ENCODE data around the gene DOK3. TPM values are rescaled to one million over a fixed set of nuclear protein-coding genes. Genes with fewer than 3 reads are reported as not detected.

Gene DOK3
- total and polyA plus RNA-seq, 2 donors (not counting 3 experiments of a cell fraction or from before 2014, with no cell fraction given), result 4.8 to 5.3 TPM

- H3K36me3 ChIP-seq (ENCODE audit: control insufficient read depth in 2 of 2, extremely low read depth in 1 of 2, insufficient read depth in 2 of 2, low read length in 2 of 2), result peaks cover 6 to 28% of the 10 kb centered on the region in 2 experiments
- H3K27ac ChIP-seq (ENCODE audit: insufficient read depth, low read depth, low read length), result no peak overlapping the region
- no peaks in the 10 kb centered on the region for H4K20me1 ChIP-seq (replicated peaks; ENCODE audit: control insufficient read depth, extremely low read depth, insufficient read depth, low read length)
- no peak overlapping the region for H3K4me2 ChIP-seq (ENCODE audit: insufficient read depth, low read length)
- DNase-seq (ENCODE audit: low read depth, low spot score), result peak; percentile 50
- ChIA-PET POLR2A (no interaction called here), CTCF (interaction anchor here (0.9 to 1.4 kb wide), 3 partner anchors 9 to 16 kb away, joined by 3 to 5 read pairs (median 5); no protein-coding TSS in a partner anchor)
- H3K9ac ChIP-seq (replicated peaks; ENCODE audit: extremely low read depth, insufficient read depth, low read length), result no peak overlapping the region
- dilution Hi-C loops (cut with MboI; ENCODE audit: extremely low pct_ligation_motif_present, low sequenced_read_pairs) (no loop called here), intact Hi-C loops (cut with micrococcal nuclease) (no loop called here)
- H3K4me1 ChIP-seq (ENCODE audit: control insufficient read depth, extremely low read depth, insufficient read depth, low read length), result no peaks in the 10 kb centered on the region
- no peak for TF ChIP-seq GATA2 (IDR thresholded peaks at IDR 0.05; ENCODE audit: insufficient read depth, insufficient read length, low read depth, low read length)
- no peaks in the 10 kb centered on the region for H3K9me1 ChIP-seq (replicated peaks; ENCODE audit: control insufficient read depth, extremely low read depth, insufficient read depth, low read length)
- H3K4me3 ChIP-seq (replicated peaks in 1 of 3; ENCODE audit: insufficient read depth in 1 of 3, low read depth in 1 of 3, low read length in 3 of 3), result no peak overlapping the region
- H3K9me3 ChIP-seq (replicated peaks; ENCODE audit: control insufficient read depth, insufficient read depth, low read length), result no peaks in the 10 kb centered on the region
- H3K79me2 ChIP-seq (ENCODE audit: control insufficient read depth, insufficient read depth, low read length), result peaks cover 23% of the 10 kb centered on the region
- BruUV-seq (replicated peaks), result no TSS peak
- H2AFZ ChIP-seq (ENCODE audit: low read depth, low read length), result no peak overlapping the region
- no peaks in the 10 kb centered on the region for H3K27me3 ChIP-seq (ENCODE audit: control insufficient read depth in 2 of 2, insufficient read depth in 2 of 2, low read length in 2 of 2)
- no peak for FAIRE-seq
These were observed 28.0 kb upstream of the DOK3 start for GRCh38 chr5:177537389-177538361.

GRCh38 chr5:177536386-177536785 lies 26.8 kb upstream of the DOK3 start:
- H3K4me2 ChIP-seq (ENCODE audit: insufficient read depth, low read length), result no peak overlapping the region

More at GRCh38 chr5:177536386-177536785, 26.8 kb upstream of the DOK3 start:
- Histone ChIP-seq H3K36me3 (ENCODE audit: control insufficient read depth in 2 of 2, extremely low read depth in 1 of 2, insufficient read depth in 2 of 2, low read length in 2 of 2) (peaks cover 6 to 37% of the 10 kb centered on the region in 2 experiments), H3K9me1 (replicated peaks; ENCODE audit: control insufficient read depth, extremely low read depth, insufficient read depth, low read length) (no peaks in the 10 kb centered on the region), H3K27me3 (ENCODE audit: control insufficient read depth in 2 of 2, insufficient read depth in 2 of 2, low read length in 2 of 2) (no peaks in the 10 kb centered on the region), H3K9me3 (replicated peaks; ENCODE audit: control insufficient read depth, insufficient read depth, low read length) (no peaks in the 10 kb centered on the region), H2AFZ (ENCODE audit: low read depth, low read length) (no peak overlapping the region), H3K4me1 (ENCODE audit: control insufficient read depth, extremely low read depth, insufficient read depth, low read length) (no peaks in the 10 kb centered on the region), H3K4me3 (replicated peaks in 1 of 3; ENCODE audit: insufficient read depth in 1 of 3, low read depth in 1 of 3, low read length in 3 of 3) (no peak overlapping the region), H3K27ac (ENCODE audit: insufficient read depth, low read depth, low read length) (no peak overlapping the region), H3K9ac (replicated peaks; ENCODE audit: extremely low read depth, insufficient read depth, low read length) (no peak overlapping the region), H3K79me2 (ENCODE audit: control insufficient read depth, insufficient read depth, low read length) (peaks cover 12% of the 10 kb centered on the region), H4K20me1 (replicated peaks; ENCODE audit: control insufficient read depth, extremely low read depth, insufficient read depth, low read length) (no peaks in the 10 kb centered on the region)
- ChIA-PET POLR2A (no interaction called here), CTCF (no interaction called here)
- BruUV-seq (replicated peaks), result no TSS peak
- dilution Hi-C loops (cut with MboI; ENCODE audit: extremely low pct_ligation_motif_present, low sequenced_read_pairs) (no loop called here), intact Hi-C loops (cut with micrococcal nuclease) (no loop called here)
- no peak for FAIRE-seq
- no peak for DNase-seq (ENCODE audit: low read depth, low spot score)
- TF ChIP-seq MAX (IDR thresholded peaks at IDR 0.05; ENCODE audit: insufficient read depth, insufficient read length), result no peak
- TF ChIP-seq POLR2A (IDR thresholded peaks at IDR 0.05; ENCODE audit: low read depth, low read length), result no peak
- no peak for TF ChIP-seq JUN (IDR thresholded peaks at IDR 0.05; ENCODE audit: borderline replicate concordance, insufficient read depth, insufficient read length, low read depth)
- TF ChIP-seq POLR2AphosphoS5 (IDR thresholded peaks at IDR 0.05; ENCODE audit: insufficient read depth, low read depth, low read length), result no peak
- TF ChIP-seq CTCF (IDR thresholded peaks at IDR 0.05; ENCODE audit: extremely low read depth in 1 of 2, insufficient read depth in 1 of 2, low read depth in 1 of 2, low read length in 2 of 2), result no peak
- no peak for TF ChIP-seq GATA2 (IDR thresholded peaks at IDR 0.05; ENCODE audit: insufficient read depth, insufficient read length, low read depth, low read length)
- TF ChIP-seq EZH2 (IDR thresholded peaks at IDR 0.05; ENCODE audit: borderline replicate concordance, low read depth, low read length, severe bottlenecking), result no peak
- no peak for TF ChIP-seq FOS (IDR thresholded peaks at IDR 0.05; ENCODE audit: borderline replicate concordance, insufficient read depth, low read length)
- TF ChIP-seq MYC (IDR thresholded peaks at IDR 0.05; ENCODE audit: low read depth, low read length), result no peak
